Femur (tissue), 1 donor: Measurements from ENCODE around the gene RAMACL.
"Not testable (repeated sequence)": the region's sequence is repeated elsewhere in the genome, so short reads cannot be mapped to it uniquely, and the experiment has no call there.

Experiments
- DNase-seq: peaks from one replicate; pipeline ENCODE4 v3.0.0-alpha.2; 2017

RAMACL gene

DNA sequence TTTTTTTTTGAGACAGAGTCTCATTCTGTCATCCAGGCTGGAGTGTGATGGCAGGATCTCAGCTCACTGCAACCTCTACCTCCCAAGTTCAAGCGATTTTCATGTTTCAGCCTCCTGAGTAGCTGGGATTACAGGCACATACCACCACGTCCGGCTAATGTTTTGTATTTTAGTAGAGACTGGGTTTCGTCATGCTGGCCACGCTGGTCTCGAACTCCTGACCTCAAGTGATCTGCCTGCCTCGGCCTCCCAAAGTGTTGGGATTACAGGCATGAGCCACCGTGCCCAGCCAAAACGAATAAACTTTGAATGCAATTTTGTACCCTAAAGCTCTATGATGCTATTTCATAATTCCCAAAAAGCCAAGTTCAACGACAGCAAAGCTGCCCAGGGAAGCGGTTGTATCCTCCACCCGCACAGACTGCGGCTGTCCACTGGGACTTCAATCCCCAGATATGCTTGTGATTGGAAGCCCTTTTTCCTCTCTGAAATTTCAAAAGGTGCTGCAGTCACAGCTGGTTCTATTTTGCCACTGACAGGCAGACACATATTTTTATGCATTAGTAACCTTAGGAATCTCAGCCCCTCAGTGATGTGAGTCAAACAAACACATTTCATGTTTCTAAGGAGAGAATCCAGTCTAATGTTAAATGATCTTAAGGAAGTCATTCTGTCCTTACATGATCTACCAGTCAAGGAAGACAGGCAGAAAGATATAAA, 8.7 kb upstream of the RAMACL start:
- no peak for DNase-seq

DNA sequence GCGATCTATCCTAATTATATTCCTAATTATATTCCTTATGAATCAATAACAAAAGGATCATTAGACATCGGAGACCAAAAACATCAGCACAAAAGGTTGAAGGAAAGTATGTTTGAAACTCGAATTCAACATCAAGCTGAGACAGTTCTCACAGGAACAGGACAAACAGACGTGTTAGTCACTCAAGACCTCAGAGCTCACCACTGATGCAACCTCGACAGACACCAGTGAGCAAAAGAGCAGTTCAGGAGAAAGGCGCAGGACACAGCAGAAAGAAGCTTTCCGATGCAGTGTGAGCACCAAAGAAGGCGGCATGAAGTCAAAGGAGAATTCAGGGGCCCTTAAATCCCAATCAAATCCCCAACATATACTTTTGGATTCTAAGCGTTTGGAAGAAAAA, 6.3 kb upstream of the RAMACL start:
- DNase-seq, result no peak

DNA sequence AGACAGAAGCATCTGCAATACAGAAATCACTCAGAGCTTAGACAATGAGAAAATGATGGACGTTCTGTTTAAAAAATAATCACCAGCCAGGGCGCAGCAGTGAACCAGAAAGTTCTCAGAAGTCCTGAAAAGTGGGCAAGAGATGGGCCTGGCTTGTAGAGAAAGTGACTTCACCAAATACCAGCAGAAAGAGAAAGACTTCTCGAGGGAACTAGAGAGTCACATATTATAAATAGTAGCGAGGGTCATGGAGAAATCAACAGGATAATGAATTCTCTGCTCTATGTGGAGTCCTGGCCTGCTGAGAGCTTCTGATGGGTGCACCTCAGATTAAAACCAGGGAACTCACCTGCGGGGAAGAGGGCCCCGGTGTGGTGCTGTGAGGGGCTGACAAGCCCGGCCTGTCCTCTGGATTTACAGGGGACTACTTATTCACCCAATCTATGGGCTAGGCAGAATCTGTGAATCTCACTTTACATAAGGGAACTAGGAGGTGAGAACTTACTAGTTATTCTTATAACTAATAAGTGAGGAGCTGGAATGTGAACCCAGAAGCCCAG, 5.6 kb upstream of the RAMACL start:
- no peak for DNase-seq

DNA sequence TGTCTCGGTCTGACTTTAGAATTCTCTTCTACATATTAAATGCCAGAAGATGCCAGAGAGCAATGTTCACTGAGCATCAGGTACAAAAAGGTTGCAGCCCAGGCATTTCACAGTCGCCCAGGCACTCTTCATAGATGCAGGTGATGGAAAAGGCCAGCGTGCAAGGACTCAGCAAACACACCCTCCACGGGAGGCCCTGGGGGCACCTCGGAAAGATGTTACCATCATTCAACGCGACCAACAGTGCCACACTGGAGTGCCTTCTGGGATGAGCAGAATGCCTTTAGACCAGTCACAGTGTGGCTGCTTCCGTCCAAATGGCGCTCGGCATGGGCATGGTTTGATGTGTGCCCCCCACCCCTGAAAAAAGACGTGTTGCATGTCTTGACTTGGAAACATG, 4.5 kb upstream of the RAMACL start:
- no peak for DNase-seq

DNA sequence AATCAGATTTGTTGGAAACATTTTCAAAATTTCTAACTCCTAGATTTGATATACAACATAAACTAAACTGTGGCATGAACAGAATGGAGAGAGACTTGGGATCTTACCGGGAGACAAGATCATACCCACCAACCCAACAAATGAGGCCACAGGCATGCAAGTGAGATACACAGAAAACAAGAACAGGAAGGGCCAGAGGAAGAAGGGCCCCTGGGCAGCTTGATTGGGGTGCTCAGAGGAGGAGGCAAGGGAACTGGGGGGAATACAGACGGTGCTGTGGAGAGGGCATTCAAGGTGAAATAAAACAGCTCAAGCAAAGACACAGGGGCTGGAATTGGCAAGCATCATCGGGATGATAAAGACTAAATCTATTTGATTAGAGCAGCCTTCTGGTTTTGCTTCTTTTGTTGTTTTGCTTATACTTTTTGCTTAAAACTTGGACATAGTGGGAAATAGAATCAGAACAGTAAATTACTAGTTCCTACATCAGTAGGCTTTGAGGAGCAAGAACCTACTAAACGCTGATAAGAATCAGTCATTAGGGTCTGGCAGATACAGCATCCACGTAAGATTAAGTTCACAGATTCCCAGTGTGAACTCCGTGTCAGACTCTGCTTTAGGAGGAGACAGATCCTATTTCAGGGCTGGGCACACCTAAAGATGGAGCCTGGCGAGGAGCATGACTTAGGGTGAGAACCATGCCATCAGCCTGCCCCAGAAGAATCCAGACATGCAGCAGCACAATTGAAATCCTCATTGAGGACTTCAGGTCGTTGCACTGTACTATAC, 3.5 kb upstream of the RAMACL start:
- DNase-seq, result no peak

DNA sequence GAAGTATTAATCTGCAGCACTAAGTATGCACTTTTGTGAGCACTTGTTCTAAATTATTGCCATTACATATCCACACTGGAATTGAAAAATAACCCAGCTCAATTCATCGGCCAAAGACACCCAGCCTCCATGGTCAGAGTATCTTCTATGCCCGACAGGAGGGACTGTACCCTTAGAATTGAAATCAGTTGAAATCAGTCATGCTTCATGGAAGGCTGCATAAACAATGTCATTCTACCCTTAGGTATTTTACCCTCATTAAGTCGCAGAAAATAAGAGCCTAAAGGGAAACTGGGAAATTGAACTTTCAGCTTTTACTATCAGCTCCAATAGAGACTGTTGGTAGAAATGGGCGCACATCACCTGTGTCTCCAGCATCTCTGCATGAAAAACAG, 2.9 kb upstream of the RAMACL start:
- DNase-seq, result no peak

DNA sequence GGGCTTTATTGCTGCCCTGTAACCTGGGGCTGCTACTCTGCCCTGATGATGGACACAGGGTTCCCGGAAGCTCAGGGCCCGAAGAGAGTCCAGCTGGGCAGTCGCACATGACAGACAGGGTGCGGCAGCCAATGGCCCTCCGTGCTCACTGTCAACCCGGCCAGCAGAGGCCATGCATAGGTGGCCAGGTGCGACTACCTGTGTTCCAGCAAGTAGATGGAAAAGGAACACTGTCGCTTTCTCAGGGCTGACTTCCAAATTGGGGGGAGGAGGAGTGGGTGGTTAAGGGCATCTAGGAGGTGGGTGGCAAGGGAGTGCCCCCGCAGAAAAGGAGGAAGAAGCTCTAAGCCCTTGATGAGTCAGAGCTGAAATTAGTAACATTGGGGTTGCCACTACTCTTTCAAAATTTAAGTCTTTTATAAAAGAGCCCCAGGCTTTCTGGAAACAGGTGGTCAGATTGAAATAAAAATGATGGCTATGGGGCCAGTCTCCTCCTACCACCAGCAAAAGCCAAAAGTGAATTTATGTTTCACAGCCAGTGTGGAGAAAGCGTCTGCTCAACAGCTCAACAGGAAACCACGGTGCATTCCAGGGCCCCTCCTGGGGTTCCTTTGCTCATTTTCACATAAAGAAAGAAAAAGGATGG, 2.3 kb upstream of the RAMACL start:
- no peak for DNase-seq

DNA sequence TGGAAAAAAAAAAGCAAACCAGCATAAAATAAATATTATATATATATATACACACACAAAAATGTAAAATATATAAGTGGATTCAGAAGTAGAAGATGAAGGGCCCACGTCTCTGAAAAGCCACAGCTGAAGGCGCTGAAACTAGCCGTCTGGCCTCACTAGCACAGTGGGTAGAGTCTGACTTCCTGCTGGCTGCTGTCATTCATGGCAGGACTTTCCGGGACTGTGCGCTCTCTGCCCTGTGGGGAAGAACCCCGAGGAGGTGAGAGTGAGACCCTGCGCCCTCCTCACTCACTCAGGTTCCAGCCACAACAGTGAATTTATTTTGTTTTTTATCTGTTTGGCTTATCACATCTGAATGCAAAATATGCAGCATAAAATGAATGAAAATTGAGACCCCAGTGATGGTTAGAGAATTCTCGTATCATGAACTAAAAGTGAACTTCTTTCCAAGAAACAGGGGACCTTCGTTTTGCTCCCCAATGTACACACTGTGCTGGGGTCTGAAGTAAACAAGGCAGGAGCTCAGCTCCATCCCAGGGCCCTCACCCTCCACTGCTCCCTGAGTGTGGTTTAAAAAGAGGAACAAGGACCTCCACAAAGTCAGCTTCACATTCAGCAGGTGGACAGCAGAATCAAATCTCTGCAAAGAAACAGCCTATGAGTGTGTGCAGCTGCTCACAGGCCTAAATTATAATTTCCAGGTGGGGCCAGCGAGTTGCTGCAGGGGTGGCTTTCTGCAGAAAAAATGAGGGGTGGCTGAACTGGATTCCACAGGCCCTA, 1.3 kb upstream of the RAMACL start:
- DNase-seq, result no peak

DNA sequence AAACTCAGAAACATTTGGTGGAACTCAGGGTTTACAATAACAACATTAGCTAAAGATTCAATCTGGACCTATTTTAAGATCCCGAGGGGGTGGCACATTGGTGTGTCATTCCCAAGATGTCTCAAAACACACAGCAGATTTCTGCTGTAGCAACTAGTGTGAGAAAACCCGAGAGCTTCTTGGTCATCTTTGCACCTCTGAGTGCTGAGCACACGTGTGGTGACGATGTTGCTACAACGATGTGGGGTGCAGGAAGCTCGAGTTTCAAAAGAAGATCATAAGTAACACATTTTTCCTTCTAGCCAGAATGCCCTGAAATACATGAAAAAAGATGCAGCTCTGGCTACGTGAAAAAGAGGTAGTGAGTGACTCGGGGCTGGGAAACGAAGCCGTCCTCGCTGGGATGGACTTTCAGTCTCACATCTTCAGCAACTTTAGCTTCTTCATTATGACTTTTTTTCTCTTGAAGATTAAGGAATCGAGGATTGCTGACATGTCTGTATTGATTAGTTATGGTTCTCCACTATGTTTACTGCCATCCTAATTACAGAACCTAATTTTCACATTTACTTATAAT, 1.5 kb downstream of the RAMACL start:
- no peak for DNase-seq

DNA sequence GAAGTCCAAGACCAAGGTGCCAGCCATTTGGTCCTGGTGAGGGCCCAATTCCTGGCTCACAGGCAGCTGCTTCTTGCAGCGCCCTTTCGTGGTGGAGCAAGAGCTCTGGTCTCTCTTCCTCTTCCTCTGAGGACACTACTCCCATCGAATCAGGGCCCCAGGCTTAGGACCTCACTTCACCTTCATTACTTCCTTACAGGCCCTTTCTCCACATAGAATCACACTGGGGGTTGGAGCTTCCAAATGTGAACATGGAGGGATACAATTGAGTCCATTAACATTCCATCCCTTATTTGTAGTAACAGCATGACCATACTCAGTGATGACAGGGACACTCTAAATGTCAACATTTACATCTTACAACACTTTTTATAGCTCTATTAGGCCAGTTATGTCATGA, 2.3 kb downstream of the RAMACL start:
- no peak for DNase-seq

DNA sequence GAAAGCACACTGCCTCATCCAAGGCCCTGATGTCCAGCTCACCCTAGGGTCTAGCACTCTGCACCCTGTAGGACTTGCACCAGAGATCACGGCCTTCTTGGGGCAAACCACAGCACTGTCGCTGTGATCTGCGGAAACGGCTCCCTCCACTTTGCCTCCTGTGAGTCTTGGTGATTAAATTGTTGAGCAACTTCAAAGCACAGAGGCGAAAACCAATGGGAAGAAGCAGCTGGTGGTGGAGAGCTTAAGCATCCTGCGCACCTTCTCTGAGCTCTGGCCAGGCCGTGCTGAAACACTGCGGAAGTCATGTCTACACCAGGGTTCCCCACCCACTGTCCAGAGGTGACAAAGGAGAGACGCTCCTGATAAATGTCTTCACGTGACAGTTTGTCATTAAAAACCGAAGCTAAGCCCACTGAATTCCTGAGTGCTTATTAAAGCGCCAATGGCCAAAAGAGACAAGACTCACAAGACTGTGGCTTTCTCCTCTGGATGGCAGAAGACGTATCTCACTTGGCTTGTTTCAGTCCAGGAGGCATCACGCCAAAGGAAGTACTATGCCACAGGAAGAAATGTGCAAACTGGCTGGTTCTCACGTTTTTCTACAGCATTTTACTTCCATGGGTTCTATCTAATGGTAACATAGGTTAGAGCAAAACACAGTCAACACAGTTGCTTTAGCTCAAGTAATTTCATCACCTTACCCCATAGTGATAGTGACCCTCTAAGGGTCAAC, 3.1 kb downstream of the RAMACL start:
- no peak for DNase-seq

DNA sequence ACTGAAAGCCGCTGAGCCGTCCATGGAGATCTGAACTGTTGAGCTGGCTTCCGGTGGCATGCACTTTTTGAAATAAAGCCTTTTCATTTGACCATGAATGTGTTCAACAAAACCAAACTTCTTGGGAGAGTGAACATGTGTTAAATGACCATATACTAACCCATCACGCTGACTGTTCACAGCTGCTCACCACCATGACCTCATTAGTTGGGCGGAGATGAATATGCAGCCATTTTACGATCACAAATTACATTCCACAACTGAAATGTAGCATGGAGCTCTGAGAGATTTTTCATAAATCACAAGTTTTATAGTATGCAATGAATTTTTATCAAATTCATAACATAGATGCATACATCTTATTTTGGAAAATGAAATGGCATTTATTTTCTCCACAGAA, 4.2 kb downstream of the RAMACL start:
- DNase-seq, result peak; percentile 51

DNA sequence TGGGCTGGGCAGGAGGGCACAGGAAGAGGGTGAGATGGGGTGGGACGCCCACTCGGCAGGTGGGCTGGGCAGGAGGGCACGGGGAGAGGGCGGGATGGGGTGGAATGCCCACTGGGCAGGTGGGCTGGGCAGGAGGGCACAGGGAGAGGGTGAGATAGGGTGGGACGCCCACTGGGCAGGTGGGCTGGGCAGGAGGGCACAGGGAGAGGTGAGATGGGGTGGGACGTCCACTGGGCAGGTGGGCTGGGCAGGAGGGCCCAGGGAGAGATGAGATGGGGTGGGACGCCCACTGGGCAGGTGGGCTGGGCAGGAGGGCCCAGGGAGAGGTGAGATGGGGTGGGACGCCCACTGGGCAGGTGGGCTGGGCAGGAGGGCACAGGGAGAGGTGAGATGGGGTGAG, 4.7 kb downstream of the RAMACL start:
- not testable (repeated sequence) for DNase-seq

DNA sequence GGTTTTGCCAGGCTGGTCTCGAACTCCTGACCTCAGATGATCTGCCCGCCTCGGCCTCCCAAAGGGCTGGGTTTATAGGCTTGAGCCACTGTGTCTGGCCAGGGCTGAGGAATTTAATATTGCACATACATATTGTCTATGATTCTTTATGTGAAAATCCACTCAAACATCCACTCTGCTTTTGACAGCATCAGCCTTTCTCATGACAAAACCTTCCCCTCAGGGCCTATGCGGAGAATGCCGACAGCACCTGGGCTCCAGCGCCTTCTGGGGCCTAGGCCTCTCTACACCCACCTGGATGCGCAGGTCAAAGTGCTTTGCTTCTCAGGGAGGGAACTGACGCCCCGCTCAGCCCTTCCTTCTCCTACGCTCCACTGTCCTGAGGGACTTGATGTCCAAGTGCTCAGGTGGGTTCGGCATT, 5.4 kb downstream of the RAMACL start:
- DNase-seq, result no peak

DNA sequence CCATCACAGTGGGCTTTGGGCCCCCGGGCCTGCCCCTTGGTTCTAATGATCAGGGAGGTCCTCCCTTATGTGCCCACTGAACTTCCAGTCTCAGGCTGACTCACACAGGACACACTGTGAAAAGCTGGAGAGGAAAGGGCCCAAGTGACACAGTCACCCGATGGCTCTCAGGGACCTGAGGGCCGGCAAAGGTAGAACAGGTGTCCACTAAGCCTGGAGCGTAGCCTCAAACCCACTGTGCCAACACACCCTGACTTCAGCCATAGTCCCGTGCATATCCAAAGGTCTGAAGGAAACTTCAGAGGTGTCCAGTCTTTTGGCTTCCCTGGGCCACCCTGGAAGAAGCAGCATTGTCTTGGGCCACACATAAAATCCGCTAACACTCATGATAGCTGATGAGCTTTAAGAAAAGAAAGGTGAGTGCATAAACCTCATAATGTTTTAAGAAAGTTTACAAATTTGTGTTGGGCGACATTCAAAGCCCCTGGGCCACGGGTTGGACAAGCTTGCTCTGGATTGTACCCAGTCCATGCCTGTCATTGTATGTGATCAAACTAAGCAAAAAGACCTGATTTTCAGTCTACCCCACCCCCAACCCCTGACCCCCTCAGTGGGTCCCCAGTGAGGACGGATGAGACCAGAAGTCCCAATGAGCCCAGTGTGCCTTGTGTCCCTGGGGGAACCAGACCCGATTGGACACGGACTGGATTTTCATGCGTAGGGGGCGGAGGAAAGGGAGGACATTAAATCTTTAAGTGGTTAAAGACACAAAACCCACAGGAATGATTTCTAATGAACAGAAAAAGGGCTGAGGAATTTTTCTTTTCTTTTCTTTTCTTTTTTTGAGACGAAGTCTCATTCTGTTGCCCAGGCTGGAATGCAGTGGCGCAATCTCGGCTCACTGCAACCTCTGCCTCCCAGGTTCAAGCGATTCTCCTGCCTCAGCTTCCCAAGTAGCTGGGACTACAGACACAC, 6.1 kb downstream of the RAMACL start:
- no peak for DNase-seq

DNA sequence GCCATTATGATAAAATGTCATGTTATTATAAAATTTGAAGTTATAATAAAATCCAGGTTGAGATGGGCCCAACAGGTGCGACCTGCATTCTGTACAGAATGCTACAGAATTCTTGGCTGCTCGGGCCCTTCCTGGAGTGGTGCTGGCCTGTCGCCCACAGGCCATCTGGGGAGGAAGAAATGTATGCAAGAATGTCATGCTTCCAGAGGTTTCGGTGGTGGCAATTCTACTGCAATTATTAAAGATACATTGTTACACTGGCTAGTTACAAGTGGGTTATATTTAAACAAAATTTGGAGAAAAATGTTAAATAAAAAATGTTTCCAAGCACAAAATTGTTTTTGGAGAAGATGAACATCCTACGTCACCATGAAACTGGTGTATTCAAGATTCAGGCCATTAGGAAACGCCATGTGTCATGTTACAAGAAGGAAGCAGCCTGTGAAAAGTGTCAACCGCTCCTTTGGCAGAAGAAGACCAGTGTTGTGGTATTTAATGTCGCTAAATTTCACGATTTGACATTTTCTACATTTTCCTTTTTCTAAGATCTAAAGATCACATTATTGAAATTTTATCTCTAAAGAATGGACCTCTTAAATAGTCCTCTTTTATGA, 7.1 kb downstream of the RAMACL start:
- no peak for DNase-seq

DNA sequence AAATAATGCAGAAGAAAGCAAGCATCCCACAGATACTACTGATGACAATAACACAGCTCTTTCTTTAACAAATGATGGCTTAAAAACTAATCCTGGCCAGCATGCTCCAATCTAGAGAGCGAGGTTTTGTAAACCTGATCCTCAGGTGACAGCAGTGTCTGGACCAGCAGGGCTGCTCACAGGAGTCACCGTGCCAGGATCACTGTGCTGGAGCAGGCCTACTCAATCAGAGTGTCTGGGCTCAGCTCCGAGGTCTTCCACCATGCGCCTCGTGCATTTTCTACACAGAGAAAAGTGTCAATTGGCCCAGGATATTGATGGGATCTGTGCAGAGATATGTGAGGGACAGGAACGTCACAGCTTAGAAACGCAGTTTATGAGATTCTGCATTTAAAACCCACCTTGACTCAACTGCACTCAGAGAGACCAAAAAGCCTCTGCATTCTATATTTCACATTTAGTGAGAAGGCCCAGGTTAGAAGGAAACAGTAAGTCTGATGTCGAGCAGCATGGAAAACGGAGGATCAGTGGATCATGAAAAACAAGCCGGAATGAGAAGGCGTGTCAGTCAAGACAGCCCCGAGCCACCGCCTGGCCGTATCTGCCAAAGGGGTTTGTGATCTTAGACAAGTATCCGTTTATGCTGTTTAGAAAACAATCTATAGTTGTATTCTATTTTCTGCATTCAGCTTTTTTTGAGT, 7.8 kb downstream of the RAMACL start:
- no peak for DNase-seq

DNA sequence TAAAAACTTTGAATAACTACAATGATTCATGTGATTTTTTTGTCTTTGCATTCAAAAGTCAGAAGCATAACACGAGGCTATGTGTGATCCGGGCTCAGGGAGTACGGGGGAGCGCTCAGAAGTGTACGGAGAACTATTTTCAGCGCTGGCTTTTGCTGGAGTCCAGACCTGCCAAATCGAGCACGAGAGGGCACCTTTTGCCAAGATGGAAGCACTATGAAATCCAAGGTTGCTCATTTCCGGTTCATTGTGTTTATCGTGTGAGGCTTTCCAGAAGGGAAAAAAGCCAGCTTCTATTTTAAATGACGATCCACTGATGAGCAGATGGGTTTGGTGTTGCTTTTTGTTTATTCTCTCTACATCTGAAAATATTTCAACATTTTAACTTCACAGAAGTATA, 11.3 kb downstream of the RAMACL start:
- no peak for DNase-seq

DNA sequence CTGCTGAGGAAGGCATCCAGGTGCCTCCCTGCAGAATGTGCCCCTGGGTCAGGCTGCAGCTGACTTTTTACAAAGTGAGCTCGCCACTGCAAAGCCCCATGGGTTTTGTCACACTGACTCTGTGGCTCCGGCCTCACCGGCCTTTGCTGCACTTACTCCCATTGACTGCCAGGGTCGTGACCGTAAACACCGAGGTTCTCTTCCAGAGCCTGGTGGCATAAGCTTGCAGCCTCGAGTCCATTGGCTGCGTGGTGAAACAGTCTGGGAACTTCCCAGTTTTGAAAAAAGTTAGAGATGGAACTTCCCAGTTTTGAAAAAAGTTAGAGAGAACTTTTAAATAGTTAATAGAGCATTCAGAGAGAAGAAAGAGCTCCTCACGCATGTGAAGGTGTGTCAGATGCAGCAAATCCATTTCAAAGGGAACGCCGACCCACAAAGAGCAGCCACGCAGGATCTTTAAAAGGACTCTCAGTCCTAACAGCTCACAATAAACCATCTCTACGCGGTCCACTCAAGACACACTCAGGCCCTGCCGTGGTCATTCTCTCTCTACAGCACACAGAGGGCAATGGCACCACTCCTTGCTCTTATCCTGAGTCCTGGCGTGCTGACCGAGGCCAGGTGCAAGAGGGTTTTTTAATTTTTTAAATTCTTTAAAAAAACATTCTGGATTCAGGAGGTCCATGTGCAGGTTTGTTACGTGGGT, 12.8 kb downstream of the RAMACL start:
- no peak for DNase-seq
